Gastroesophageal sphincter (tissue), 3 donors: ENCODE data around the gene ELAVL1.

Experiments used
- CTCF ChIP-seq, 4 experiments: fragments of 200-600 bp in 2 of 4; fragments of 450-650 bp in 2 of 4; sonication (generic) in 1 of 4; IDR thresholded peaks; one replicate each; pipeline ENCODE4 v1.5.1; 2017 to 2019; ENCODE audit warnings: antibody characterized with exemption in 4 of 4, mild to moderate bottlenecking in 2 of 4, moderate library complexity in 2 of 4
- EP300 ChIP-seq: sonication (generic); formaldehyde crosslinking; IDR thresholded peaks from one replicate; pipeline ENCODE4 v1.6.1; 2017; ENCODE audit warnings: antibody characterized with exemption, mild to moderate bottlenecking
- POLR2A ChIP-seq, 2 donors: fragments of 450-650 bp; IDR thresholded peaks; one replicate each; pipeline ENCODE4 v1.6.1; 2017; ENCODE audit warnings: antibody characterized with exemption in 2 of 2, mild to moderate bottlenecking in 2 of 2, moderate library complexity in 1 of 2
- POLR2AphosphoS5 ChIP-seq: sonication (generic); formaldehyde crosslinking; IDR thresholded peaks from one replicate; pipeline ENCODE4 v1.6.1; 2017; ENCODE audit warnings: antibody characterized with exemption

- TF ChIP-seq CTCF (IDR thresholded peaks at IDR 0.05) (no peak), POLR2A (IDR thresholded peaks at IDR 0.05) (no peak), EP300 (no peak), POLR2AphosphoS5 (no peak)
Observed at GRCh38 chr19:7924651-7925170, 80.7 kb downstream of the ELAVL1 start.
